ENCODE data around the gene INTS2.

- TF ChIP-seq CTCF (IDR thresholded peaks at IDR 0.05) (no peak), EZH2 (IDR thresholded peaks at IDR 0.05) (no peak), EZH2phosphoT487 (IDR thresholded peaks at IDR 0.05) (no peak)
Measured at GRCh38 chr17:61974115-61974514, 46.3 kb upstream of the INTS2 start.
